Stimulated activated CD8-positive, alpha-beta memory T cell treated with anti-CD3 and anti-CD28 coated beads, Interleukin-12 subunit alpha, Interleukin-12 subunit beta, amount 100 ng/mL, for 24 hours (primary cell): ENCODE data around the gene IL26.
"Not testable (repeated sequence)": the region's sequence is repeated elsewhere in the genome, so short reads cannot be mapped to it uniquely, and the experiment has no call there.

Experiments
- DNase-seq: peaks from one replicate; pipeline ENCODE4 v3.0.0-alpha.2; 2020; ENCODE audit errors: extremely low read depth

Gene IL26

GRCh38 chr12:68240079-68240478 is 14.5 kb upstream of the IL26 start:
- no peak for DNase-seq

- no peak for DNase-seq
Measured at GRCh38 chr12:68239309-68239982, 13.8 kb upstream of the IL26 start.

DNA sequence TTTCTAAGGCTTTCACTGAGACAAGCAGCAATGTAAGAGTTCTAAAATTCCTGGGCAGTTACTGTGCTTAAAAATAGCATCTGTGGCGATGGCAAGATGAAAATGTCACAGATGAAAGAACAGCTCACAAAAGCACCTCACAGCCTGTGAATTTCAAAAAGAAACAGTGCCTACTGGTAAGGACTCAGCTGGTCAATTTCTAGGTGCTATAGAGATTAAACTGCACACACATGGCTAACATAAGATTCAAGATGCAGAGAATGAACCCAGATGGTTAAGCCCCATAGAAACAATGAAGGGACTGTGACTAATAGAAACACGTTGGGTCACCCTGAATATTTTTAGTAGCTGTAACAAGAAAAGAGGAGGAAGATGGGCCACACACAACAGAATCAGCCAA is 12.0 kb upstream of the IL26 start:
- no peak for DNase-seq

DNA sequence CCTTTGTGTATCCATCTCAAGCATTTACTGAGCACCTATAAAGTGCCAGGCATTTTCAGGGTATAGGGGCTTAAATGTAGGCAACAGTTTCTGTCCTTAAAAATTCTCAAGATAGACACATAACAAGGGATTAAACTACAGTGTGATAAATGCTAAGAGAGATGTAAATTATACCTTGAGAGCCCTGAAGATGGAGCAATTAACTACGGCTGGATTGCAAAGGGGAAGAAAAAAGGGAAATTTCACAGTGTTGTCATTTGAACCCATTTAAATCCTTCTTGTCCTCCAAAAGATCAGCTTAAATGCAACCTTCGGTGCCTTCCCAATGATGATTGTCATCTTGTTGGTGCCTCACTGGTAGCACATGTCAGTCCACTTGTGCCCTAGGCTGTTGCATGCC is 11.5 kb upstream of the IL26 start:
- DNase-seq: no peak

DNA sequence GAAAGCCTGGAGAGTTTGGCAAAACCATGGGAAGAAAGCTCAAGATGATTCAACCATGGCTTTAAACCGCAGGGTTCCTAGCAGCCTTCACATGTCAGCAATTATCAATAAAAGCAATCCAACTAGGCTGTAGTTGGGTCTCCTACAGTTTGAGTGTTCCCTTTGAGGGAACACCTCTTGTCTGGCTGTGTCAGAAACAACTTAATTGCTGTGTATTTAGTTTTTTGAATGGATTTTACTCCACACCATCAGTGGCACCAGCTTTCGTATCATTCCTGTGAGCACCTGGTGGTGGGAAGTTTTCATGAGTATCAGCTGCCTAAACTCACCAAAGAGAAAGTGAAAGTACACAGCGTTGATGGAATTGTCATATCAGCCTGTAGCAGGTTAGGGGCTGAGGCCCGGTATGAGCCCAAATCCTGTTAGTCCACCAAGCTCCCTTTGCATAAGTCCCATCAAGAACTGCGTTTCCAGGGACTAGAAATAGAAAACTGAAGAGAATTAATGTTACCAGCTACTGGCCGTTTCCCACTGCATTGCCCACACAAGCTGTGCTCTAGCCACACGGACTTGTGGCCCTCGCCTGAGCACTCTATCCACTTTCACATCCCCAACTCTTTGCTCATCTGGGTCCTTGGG is 10.9 kb upstream of the IL26 start:
- DNase-seq: no peak

DNA sequence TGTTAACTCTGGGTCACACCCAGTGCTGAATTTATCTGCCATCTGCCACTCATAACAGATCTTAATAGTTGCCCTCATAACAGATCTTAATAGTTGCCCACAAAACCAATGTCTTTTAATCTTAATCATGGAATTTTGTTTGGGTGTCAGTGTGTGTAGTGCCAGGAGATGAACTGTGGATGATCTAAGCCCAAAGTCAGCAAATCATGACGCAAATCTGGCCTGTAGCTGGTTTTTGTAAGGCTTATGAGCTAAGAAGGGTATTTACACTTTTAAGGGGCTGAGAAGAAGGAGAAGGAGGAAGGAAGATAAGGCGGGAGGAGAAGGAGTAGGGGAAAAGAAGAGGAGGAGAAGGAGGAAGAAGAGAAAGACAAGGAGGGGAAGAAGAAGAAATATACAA is 10.0 kb upstream of the IL26 start:
- DNase-seq: no peak

GRCh38 chr12:68234140-68234539 is 8.5 kb upstream of the IL26 start:
- no peak for DNase-seq

- DNase-seq: no peak
Measured at GRCh38 chr12:68233498-68233897, 7.9 kb upstream of the IL26 start.

DNA sequence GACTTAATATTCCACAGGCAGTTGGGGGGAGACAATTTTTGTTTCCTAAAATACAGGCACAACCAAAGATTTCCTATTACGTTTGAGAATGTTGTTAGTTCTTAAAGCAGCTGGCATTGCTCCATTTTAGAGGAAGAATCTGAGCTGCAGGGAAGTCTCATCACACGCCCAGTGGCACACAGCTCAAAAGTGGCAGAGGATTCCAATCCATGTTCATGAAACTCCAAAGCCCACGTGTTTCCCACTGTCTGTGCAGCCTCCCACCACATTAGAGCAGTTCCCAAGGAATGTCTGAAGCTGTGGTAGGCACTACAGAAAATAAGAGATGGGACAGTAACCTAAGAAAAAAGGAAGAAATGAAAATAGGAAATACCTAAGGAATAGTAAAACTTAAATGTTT is 6.1 kb upstream of the IL26 start:
- DNase-seq: no peak

DNA sequence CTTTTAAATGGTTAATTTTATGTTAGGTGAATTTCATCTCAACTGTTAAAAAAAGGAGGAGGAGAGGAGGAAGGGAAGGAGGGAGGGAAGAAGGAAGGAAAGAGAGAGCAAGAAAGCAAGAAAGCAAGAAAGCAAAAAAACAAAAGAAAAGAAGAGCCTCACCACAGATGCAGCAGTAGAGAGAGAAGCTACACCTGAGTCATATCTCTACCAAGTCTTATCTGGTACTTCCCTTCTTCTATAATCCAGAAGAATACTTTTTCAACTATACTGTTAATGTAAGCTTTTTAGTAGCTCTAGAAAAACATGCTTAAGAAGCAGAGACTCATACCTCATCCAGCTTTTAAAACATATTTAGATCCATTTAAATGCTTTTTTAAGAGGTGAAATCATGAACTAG is 5.6 kb upstream of the IL26 start:
- DNase-seq: no peak

GRCh38 chr12:68229956-68230355 is 4.3 kb upstream of the IL26 start:
- no peak for DNase-seq

DNA sequence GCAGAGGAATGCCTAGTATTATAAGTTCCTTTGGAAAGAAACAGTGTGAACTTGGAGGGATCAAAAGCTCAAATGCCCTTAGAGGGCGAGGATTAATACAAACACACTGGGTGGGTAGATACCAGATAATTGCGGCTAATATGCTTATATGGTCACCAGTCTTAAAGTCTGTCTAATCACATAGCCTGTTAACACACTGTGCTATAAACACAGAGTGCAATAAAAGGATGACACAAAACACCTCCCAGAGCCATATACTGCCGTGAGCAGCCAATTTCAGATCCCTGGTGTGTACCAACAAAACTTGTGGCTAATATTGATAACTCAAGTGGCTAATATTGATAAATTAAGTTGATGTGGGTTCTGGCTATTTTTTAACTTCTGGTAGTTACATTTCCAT is 1.7 kb upstream of the IL26 start:
- no peak for DNase-seq

DNA sequence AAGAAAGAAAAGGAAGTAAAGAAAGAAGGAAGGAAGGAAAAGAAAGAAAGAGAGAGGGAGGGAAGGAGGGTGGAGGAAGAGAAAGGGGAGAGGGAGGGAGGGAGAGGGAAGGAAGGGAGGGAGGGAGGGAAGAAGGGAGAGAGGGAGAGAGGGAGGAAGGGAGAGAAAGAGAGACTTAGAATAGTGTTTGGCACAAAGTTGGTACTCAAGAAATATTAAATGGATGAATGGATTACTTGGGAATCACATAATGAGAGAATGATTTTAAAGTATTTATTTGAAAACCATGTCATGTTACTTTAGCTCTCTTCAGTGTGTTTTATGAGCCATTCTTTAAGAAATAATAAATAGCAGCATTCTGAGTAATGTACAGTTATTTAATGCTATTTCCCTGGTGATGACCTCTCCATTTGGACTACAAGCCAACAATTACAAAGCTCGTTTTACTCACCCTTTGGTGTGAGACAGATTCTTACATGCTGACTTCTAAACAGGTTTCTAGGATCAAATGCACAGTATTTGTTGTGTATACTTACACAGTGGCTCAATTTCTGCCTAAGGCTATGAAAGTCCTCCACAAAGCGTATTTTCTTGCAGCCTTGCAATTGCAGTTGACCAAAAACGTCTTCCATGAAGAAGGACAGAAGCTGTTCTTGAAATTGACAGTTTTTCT is 861 bp downstream of the IL26 start:
- no peak for DNase-seq

GRCh38 chr12:68223067-68223747 is 2.4 kb downstream of the IL26 start:
- DNase-seq: peak; percentile 51

DNA sequence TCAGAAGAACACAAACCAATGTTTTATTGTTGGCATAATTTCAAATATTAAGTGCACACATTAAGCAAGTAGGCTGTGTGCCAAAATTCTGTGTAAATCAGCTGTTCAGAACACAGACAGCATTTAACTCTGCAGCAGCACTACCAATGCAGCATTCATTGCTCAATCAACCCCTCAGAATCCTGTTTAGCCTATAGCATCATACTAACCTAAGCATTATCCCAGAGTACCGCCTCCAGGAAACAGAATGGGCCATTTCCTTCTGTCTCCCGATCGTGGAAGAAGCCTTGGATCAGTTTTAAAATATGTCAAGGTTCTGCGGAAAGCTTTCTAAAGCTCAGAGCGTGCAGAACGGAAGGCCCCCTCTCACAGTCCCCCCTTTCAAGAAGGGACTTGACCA is 3.3 kb downstream of the IL26 start:
- no peak for DNase-seq

DNA sequence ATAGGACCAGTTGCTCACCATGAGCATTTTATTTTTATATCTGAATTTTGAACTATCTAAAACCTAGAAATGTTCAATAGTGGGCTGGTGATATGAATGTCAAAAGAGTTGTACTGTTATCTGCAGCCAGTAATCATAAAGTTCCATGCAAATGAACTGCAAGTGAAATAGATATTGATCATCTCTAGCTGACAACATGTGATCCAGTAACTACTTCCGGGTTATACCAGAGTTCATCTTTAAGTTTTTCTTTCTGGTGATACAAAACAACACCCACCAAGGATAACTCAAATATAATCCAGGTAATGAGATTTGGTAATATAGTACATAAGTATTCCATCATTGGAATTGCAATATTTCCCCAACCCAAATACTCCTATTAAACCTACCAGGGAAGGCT is 4.1 kb downstream of the IL26 start:
- no peak for DNase-seq

- no peak for DNase-seq
Measured at GRCh38 chr12:68210875-68211274, 14.7 kb downstream of the IL26 start.

DNA sequence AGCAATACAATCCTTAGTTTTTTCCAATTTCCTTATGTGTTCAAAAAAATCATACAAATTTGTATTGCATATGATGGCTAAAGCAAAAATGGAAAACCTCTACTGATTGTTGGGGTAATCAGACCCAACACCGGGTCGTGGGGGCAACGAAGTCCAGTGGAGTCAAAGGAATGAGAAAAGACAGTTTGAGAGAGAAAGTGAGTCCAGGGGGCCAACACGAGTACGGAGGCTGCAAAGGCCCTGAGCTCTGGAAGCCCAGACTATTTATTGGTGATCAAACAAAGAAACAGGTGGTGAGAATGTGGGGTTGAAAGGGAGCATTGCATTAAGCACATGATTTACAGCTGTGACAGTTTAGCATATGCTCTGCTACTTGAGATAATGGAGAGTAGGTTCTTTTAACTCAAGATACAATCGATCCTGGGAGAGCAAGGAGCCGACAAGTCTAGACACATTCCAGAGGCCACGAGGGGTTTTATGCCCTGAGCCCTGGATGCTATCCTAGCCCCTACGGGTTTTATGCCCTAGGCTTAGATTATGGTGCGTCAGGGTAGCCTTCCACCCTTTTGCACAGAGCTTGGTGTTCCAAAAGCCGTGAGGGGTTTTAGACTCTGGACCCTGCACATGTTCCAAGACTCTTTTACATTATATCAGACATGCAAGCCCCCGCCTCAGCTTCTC is 16.4 kb downstream of the IL26 start:
- DNase-seq: not testable (repeated sequence)

DNA sequence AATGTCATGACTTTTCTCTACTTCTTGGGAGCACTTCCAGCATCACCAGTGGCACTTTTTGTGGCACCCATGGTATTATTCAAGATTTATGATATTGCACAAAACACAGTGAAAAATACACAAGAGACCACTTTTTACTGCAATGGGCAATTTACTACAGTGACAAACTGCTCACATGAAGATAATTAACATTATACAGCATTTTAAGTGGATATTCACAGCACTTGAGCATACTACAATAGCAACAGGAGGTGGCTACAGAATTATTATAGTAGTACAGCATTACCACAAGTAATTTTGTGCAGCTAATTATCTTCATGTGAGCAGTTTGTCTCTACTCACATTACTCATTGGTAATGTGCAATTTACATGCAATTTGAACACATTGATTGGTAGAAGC is 18.3 kb downstream of the IL26 start:
- no peak for DNase-seq

- no peak for DNase-seq
Measured at GRCh38 chr12:68206446-68206845, 19.2 kb downstream of the IL26 start.

- DNase-seq: no peak
Measured at GRCh38 chr12:68203460-68203875, 22.1 kb downstream of the IL26 start.

DNA sequence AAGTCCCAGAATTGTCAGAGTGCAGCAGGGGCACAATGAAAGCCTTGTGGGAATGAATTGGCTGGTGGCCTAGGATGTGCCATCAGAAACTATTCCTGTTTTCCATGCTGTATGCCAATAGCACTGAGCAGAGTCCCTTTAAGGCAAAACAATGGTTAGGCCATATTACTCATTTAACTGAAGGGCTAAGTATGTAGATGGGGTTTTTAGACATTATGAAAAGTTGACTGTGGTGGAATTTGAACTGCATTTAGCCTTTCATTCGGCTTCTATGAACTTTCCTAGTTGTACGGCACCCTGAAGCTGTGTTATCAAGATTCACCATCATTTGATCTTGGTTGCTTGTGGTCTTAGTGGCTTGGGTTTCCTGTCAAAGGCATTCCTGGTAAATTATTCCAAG is 24.8 kb downstream of the IL26 start:
- DNase-seq: no peak
